HG03095 (cell line): Measurements from ENCODE around the gene PRM1.

Source experiments
- ATAC-seq: cut with Tn5 transposase; IDR thresholded peaks from one replicate; pipeline ENCODE4 v1.9.1; 2021; ENCODE audit warnings: moderate library complexity; ENCODE audit not compliant: unreplicated experiment

Gene PRM1

GRCh38 chr16:11239644-11240632, 41.2 kb downstream of the PRM1 start:
- no peak for ATAC-seq

- ATAC-seq, result no peak
Observed at GRCh38 chr16:11238272-11239202, 42.6 kb downstream of the PRM1 start.

GRCh38 chr16:11236461-11237254, 44.5 kb downstream of the PRM1 start:
- ATAC-seq, result no peak

- ATAC-seq, result no peak
Observed at GRCh38 chr16:11235703-11235991, 45.5 kb downstream of the PRM1 start.

- no peak for ATAC-seq
Observed at GRCh38 chr16:11234884-11235702, 46.0 kb downstream of the PRM1 start.

- no peak for ATAC-seq
Observed at GRCh38 chr16:11233727-11234376, 47.3 kb downstream of the PRM1 start.

- no peak for ATAC-seq
Observed at GRCh38 chr16:11232852-11233726, 48.0 kb downstream of the PRM1 start.

- no peak for ATAC-seq
Observed at GRCh38 chr16:11232302-11232851, 48.8 kb downstream of the PRM1 start.

- ATAC-seq, result no peak
Observed at GRCh38 chr16:11231367-11231970, 49.7 kb downstream of the PRM1 start.
